PFSK-1 (cell line): ENCODE measurements around the gene ILK.

Experiments used
- POLR2AphosphoS5 ChIP-seq: IDR thresholded peaks from 2 replicates; pipeline ENCODE4 v1.6.1; 2012; ENCODE audit warnings: low read depth, mild to moderate bottlenecking, control low read depth, low read length, moderate library complexity
- TF ChIP-seq, protein P1 (sequence below), 2 experiments: IDR thresholded peaks; 2 replicates each; pipeline versions ENCODE4 v1.6.1 to v1.8.0; 2011 to 2012; ENCODE audit warnings: low read depth in 2 of 2, low read length in 2 of 2, control low read depth in 1 of 2, inconsistent platforms in 1 of 2, mild to moderate bottlenecking in 1 of 2, moderate library complexity in 1 of 2; ENCODE audit not compliant: insufficient read depth in 1 of 2

GRCh38 chr11:6565988-6566703 is 37.4 kb upstream of the ILK start:
- TF ChIP-seq, protein P1, sequence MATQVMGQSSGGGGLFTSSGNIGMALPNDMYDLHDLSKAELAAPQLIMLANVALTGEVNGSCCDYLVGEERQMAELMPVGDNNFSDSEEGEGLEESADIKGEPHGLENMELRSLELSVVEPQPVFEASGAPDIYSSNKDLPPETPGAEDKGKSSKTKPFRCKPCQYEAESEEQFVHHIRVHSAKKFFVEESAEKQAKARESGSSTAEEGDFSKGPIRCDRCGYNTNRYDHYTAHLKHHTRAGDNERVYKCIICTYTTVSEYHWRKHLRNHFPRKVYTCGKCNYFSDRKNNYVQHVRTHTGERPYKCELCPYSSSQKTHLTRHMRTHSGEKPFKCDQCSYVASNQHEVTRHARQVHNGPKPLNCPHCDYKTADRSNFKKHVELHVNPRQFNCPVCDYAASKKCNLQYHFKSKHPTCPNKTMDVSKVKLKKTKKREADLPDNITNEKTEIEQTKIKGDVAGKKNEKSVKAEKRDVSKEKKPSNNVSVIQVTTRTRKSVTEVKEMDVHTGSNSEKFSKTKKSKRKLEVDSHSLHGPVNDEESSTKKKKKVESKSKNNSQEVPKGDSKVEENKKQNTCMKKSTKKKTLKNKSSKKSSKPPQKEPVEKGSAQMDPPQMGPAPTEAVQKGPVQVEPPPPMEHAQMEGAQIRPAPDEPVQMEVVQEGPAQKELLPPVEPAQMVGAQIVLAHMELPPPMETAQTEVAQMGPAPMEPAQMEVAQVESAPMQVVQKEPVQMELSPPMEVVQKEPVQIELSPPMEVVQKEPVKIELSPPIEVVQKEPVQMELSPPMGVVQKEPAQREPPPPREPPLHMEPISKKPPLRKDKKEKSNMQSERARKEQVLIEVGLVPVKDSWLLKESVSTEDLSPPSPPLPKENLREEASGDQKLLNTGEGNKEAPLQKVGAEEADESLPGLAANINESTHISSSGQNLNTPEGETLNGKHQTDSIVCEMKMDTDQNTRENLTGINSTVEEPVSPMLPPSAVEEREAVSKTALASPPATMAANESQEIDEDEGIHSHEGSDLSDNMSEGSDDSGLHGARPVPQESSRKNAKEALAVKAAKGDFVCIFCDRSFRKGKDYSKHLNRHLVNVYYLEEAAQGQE (IDR thresholded peaks at IDR 0.05; ENCODE audit: insufficient read depth in 1 of 2, low read depth in 2 of 2, low read length in 2 of 2): no peak
- TF ChIP-seq POLR2AphosphoS5: no peak
